HepG2 (cell line): Measurements from ENCODE around the gene SPPL2B. TPM values are rescaled to one million over a fixed set of nuclear protein-coding genes. Genes with fewer than 3 reads are reported as not detected.

Experiments used
- ATAC-seq: fragments of 200-7000 bp; cut with Tn5 transposase; 3 replicates; pipeline ENCODE4 v1.9.1; 2020; ENCODE audit warnings: mild to moderate bottlenecking, moderate library complexity
- BruUV-seq: library from RNA; stranded (reverse); fragments of 400-500 nt; replicated peaks from 2 replicates; lab custom pipeline; 2021; lab: Mats Ljungman, UMichigan
- CTCF ChIA-PET: fragments of 300-600 bp; formaldehyde crosslinking; extraction: SDS; loops from one replicate; lab custom pipeline; 2021; ENCODE audit warnings: low total read pairs, inconsistent platforms, low intra/inter-chr PET ratio; lab: Yijun Ruan, JAX
- POLR2A ChIA-PET: fragments of 350-600 bp; sonication (Branson Sonifier 250); formaldehyde crosslinking; loops from one replicate; lab custom pipeline; 2020; ENCODE audit warnings: antibody characterized with exemption, inconsistent platforms; lab: Yijun Ruan, JAX
- DNase-seq: peaks from one replicate; pipeline ENCODE4 v3.0.0-alpha.2; 2015; ENCODE audit warnings: low spot score
- FAIRE-seq: peaks from 3 replicates; lab custom pipeline; 2011; peaks lifted over from hg19 to GRCh38; lab: Jason Lieb, UNC
- H2AFZ ChIP-seq: one replicate; pipeline ENCODE4 v1.6.1; 2011; ENCODE audit warnings: low read length, inconsistent platforms
- H3K27ac ChIP-seq: fragments of 300-600 bp; 3 replicates; pipeline ENCODE4 v1.8.0; 2011; ENCODE audit warnings: mixed run types, mild to moderate bottlenecking, mixed read lengths, low read length, inconsistent platforms; ENCODE audit not compliant: insufficient read depth; ENCODE audit errors: extremely low read length
- H3K27me3 ChIP-seq, 2 experiments: fragments of 200-600 bp in 1 of 2; 2 replicates in 1 of 2; 3 replicates in 1 of 2; pipeline versions ENCODE4 v1.6.0 to v1.8.0; 2011; ENCODE audit warnings: low read length in 2 of 2, mild to moderate bottlenecking in 2 of 2, moderate library complexity in 2 of 2, inconsistent platforms in 1 of 2; ENCODE audit not compliant: insufficient read depth in 2 of 2, control insufficient read depth in 1 of 2
- H3K36me3 ChIP-seq, 2 experiments: fragments of 200-600 bp in 1 of 2; replicated peaks in 1 of 2; 2 replicates in 1 of 2; 3 replicates in 1 of 2; pipeline versions ENCODE4 v1.5.1 to v1.8.0; 2011; ENCODE audit warnings: low read length in 2 of 2, inconsistent platforms in 1 of 2; ENCODE audit not compliant: insufficient read depth in 2 of 2, control insufficient read depth in 1 of 2
- H3K4me1 ChIP-seq: 2 replicates; pipeline ENCODE4 v1.5.1; 2012; ENCODE audit warnings: low read length, inconsistent platforms; ENCODE audit not compliant: insufficient read depth
- H3K4me2 ChIP-seq: 2 replicates; pipeline ENCODE4 v1.6.0; 2011; ENCODE audit warnings: low read depth, low read length, inconsistent platforms
- H3K4me3 ChIP-seq, 3 experiments: fragments of 200-600 bp in 1 of 3; sonication (generic), shearing (Covaris generic) in 1 of 3; replicated peaks in 1 of 3; 2 replicates each; pipeline ENCODE4 v1.5.1; 2011 to 2016; ENCODE audit warnings: low read length in 3 of 3, inconsistent platforms in 2 of 3, low read depth in 2 of 3, mild to moderate bottlenecking in 2 of 3, control low read depth in 1 of 3, mixed read lengths in 1 of 3; ENCODE audit not compliant: insufficient read depth in 1 of 3
- H3K79me2 ChIP-seq: one replicate; pipeline ENCODE4 v1.6.1; 2011; ENCODE audit warnings: low read length, inconsistent platforms; ENCODE audit not compliant: insufficient read depth
- H3K9ac ChIP-seq: 2 replicates; pipeline ENCODE4 v1.6.0; 2011; ENCODE audit warnings: mild to moderate bottlenecking, low read depth, low read length, inconsistent platforms; ENCODE audit not compliant: insufficient read depth
- H3K9me3 ChIP-seq: 2 replicates; pipeline ENCODE4 v1.5.1; 2012; ENCODE audit warnings: mild to moderate bottlenecking, low read length
- H4K20me1 ChIP-seq: 2 replicates; pipeline ENCODE4 v1.6.0; 2011; ENCODE audit warnings: inconsistent platforms, mild to moderate bottlenecking, low read length, moderate library complexity; ENCODE audit not compliant: insufficient read depth
- ELF4 ChIP-seq: sonication (generic); formaldehyde crosslinking; IDR thresholded peaks from 2 replicates; pipeline ENCODE4 v1.5.0; 2020; ENCODE audit warnings: missing genetic modification reagents, mild to moderate bottlenecking, moderate library complexity, borderline replicate concordance
- HNRNPLL ChIP-seq: fragments of 200-400 bp; formaldehyde crosslinking; IDR thresholded peaks from 2 replicates; pipeline ENCODE4 v1.6.1; 2017; ENCODE audit warnings: mild to moderate bottlenecking, low read depth, low read length; ENCODE audit not compliant: poor library complexity, severe bottlenecking
- MNT ChIP-seq: fragments of 450-650 bp; IDR thresholded peaks from 2 replicates; pipeline ENCODE4 v1.6.1; 2016
- SIN3B ChIP-seq: fragments of 150-350 bp; IDR thresholded peaks from 2 replicates; pipeline ENCODE4 v1.6.1; 2014; ENCODE audit warnings: low read length
- TBX2 ChIP-seq: sonication (generic); formaldehyde crosslinking; IDR thresholded peaks from 2 replicates; pipeline ENCODE4 v1.5.0; 2020; ENCODE audit warnings: missing genetic modification reagents, mild to moderate bottlenecking, borderline replicate concordance
- TRIM24 ChIP-seq: sonication (generic); formaldehyde crosslinking; IDR thresholded peaks from 2 replicates; pipeline ENCODE4 v1.8.0; 2022; ENCODE audit warnings: mild to moderate bottlenecking, missing genetic modification reagents
- ZNF121 ChIP-seq: sonication (generic); formaldehyde crosslinking; IDR thresholded peaks from 2 replicates; pipeline ENCODE4 v1.5.0; 2020; ENCODE audit warnings: mild to moderate bottlenecking, missing genetic modification reagents
- WGBS: methylation state at CpG from one replicate; pipeline ENCODE4 v1.1.6; 2017; ENCODE audit warnings: low lambda C conversion rate; 5-methylcytosine and 5-hydroxymethylcytosine counted together
- in situ Hi-C: cut with HindIII; loops from 2 replicates; pipeline ENCODE4 v1.10.0; 2017; ENCODE audit warnings: low pct_unique_long_range_greater_than_20kb; ENCODE audit not compliant: extremely low pct_ligation_motif_present
- intact Hi-C: fragments of 100-400 bp; cut with micrococcal nuclease; formaldehyde crosslinking; loops from one replicate; pipeline ENCODE4 v1.10.0; 2022; ENCODE audit not compliant: unreplicated experiment
- polyA plus RNA-seq, 8 experiments: library from polyadenylated mRNA; depleted of rRNA in 3 of 8; stranded (reverse) in 7 of 8; unstranded in 1 of 8; fragments of >200 nt; fragmentation: Illumina TruSeq in 4 of 8; extraction: Trizol in 4 of 8; gene quantifications; 2 replicates each; pipeline versions ENCODE4 v1.2.1 to v1.2.3, GENCODE V29; 2011 to 2016; ENCODE audit warnings: low read depth in 4 of 8, missing spikeins in 1 of 8, mixed read lengths in 1 of 8; ENCODE audit not compliant: insufficient read depth in 1 of 8
- total RNA-seq, 5 experiments: library from RNA; depleted of rRNA; stranded (reverse); fragments of >200 nt; fragmentation: Illumina TruSeq; extraction: Trizol; gene quantifications; 2 replicates each; pipeline ENCODE4 v1.2.3, GENCODE V29; 2016; ENCODE audit warnings: low read depth in 1 of 5

Gene SPPL2B
- total and polyA plus RNA-seq, 2 of the 13 experiments (the other 11 are each of a cell fraction or from before 2014, with no cell fraction given): 14.9 to 15.2 TPM

DNA sequence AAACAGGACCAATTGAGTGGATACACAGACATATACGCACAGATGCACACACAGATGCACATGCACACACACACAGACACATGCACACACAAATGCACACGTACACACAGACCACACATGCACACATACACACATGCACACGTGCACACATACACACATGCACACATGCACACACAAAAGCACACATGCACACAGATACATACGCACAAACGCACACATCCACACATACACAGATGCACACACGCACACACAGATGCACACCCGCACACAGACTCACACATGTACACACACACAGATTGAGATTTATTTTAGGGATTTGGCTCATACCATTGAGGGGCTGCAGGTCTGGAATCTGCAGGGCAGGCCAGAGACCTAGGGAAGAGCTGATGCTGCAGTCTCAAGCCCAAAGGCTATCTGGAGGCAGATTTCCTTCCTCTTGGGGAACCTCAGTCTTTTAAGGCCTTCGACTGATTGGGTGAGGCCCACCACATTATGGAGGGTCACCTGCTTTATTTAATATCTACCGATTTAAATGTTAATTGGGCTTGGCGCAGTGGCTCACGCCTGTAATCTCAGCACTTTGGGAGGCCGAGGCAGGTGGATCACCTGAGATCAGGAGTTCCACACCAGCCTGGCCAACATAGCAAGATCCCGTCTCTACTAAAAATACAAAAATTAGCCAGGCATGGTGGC, 54.2 kb downstream of the SPPL2B start:
- intact Hi-C loops: no loop called here
- no peak for DNase-seq
- no peak for FAIRE-seq
- Histone ChIP-seq H2AFZ (no peak overlapping the region), H3K9ac (no peak overlapping the region), H3K4me3 (no peak overlapping the region), H3K4me1 (peaks cover 14% of the 10 kb centered on the region), H3K36me3 (no peaks in the 10 kb centered on the region), H3K4me2 (no peak overlapping the region), H3K27ac (no peak overlapping the region), H3K79me2 (no peaks in the 10 kb centered on the region), H3K27me3 (peaks cover under 1 to 3% of the 10 kb centered on the region in 2 experiments; a peak in 2 of 5 replicates), H3K9me3 (peaks cover 13% of the 10 kb centered on the region), H4K20me1 (no peaks in the 10 kb centered on the region)
- ChIA-PET CTCF (no interaction called here), POLR2A (no interaction called here)
- in situ Hi-C loops: no loop called here
- 67% methylated on average over 12 of the region's 13 CpGs for WGBS
- TF ChIP-seq TBX2 (no peak), SIN3B (no peak), ZNF121 (peak; percentile 57; the same call in 1 of the 2 replicates), HNRNPLL (no peak), TRIM24 (CRISPR knock-in tag) (no peak), ELF4 (CRISPR knock-in tag) (no peak), MNT (peak; percentile 96)
- no peak for ATAC-seq
- BruUV-seq: no TSS peak
